GM21526 (cell line): ENCODE results near the gene VPS18.

Experiments used
- ATAC-seq: cut with Tn5 transposase; IDR thresholded peaks from one replicate; pipeline ENCODE4 v1.9.1; 2021; ENCODE audit warnings: moderate library complexity; ENCODE audit not compliant: unreplicated experiment, low FRiP score

The VPS18 gene

GRCh38 chr15:40899536-40900207 lies 5.4 kb downstream of the VPS18 start:
- ATAC-seq, result no peak

- no peak for ATAC-seq
These were observed 6.2 kb downstream of the VPS18 start for GRCh38 chr15:40900256-40901052.

- no peak for ATAC-seq
These were observed 6.8 kb downstream of the VPS18 start for GRCh38 chr15:40901053-40901443.

GRCh38 chr15:40902605-40903561 lies 8.6 kb downstream of the VPS18 start:
- ATAC-seq, result no peak

GRCh38 chr15:40904552-40905201 lies 10.4 kb downstream of the VPS18 start:
- no peak for ATAC-seq

GRCh38 chr15:40906091-40906990 lies 12.1 kb downstream of the VPS18 start:
- ATAC-seq, result peak; percentile 44

GRCh38 chr15:40906991-40907802 lies 12.9 kb downstream of the VPS18 start:
- ATAC-seq, result peak; percentile 5

- no peak for ATAC-seq
These were observed 13.8 kb downstream of the VPS18 start for GRCh38 chr15:40908095-40908494.

- ATAC-seq, result no peak
These were observed 15.7 kb downstream of the VPS18 start for GRCh38 chr15:40909662-40910630.

- no peak for ATAC-seq
These were observed 16.9 kb downstream of the VPS18 start for GRCh38 chr15:40911141-40911540.

GRCh38 chr15:40911693-40912092 lies 17.4 kb downstream of the VPS18 start:
- ATAC-seq, result no peak

GRCh38 chr15:40912478-40912877 lies 18.2 kb downstream of the VPS18 start:
- no peak for ATAC-seq

GRCh38 chr15:40914013-40914412 lies 19.8 kb downstream of the VPS18 start:
- no peak for ATAC-seq

- ATAC-seq, result no peak
These were observed 20.2 kb downstream of the VPS18 start for GRCh38 chr15:40914486-40914885.

GRCh38 chr15:40915116-40915661 lies 20.9 kb downstream of the VPS18 start:
- no peak for ATAC-seq

- ATAC-seq, result no peak
These were observed 21.4 kb downstream of the VPS18 start for GRCh38 chr15:40915679-40916078.

GRCh38 chr15:40917585-40917984 lies 23.3 kb downstream of the VPS18 start:
- no peak for ATAC-seq
